ENCODE results near the gene PEX11G. TPM values are rescaled to one million over a fixed set of nuclear protein-coding genes. Genes with fewer than 3 reads are reported as not detected.

The PEX11G gene
- total and polyA plus RNA-seq, 9 of the 15 experiments (the other 6 are each of a cell fraction or from before 2014, with no cell fraction given): 0.07 to 3.2 (median 0.70) TPM; not detected in 1

DNA sequence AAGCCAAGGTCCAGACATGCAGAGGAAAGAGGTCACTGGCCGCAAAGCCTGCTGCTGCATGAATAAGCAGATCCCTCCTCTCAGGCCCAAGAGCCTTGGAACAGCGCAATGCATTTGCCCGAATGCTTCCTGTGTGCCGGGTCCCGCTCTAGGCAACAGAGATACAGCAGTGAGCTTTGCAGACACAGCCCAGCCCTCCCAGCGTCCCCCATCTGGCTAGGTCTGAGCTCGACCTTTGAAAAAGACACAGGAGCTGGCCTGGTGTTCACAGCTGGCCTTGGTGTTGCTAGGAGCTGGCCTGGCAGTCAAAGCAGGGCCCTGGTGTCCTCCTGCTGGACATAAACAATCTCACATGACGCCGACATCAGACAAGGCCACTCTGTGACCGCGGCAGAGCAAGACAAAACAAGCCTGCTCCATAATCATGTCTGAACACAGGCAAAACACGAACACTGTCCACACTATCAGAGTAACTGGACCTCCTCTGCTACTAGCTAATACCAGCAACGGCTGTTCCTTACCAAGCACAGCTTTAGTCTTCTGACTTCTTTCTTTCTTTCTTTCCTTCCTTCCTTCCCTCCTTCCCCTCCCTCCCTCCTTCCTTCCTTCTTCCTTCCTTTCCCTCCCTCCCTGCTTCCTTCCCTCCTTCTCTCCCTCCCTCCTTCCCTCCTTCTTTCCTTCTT is 5.7 kb upstream of the PEX11G start (continued):
- TF ChIP-seq, protein P1, sequence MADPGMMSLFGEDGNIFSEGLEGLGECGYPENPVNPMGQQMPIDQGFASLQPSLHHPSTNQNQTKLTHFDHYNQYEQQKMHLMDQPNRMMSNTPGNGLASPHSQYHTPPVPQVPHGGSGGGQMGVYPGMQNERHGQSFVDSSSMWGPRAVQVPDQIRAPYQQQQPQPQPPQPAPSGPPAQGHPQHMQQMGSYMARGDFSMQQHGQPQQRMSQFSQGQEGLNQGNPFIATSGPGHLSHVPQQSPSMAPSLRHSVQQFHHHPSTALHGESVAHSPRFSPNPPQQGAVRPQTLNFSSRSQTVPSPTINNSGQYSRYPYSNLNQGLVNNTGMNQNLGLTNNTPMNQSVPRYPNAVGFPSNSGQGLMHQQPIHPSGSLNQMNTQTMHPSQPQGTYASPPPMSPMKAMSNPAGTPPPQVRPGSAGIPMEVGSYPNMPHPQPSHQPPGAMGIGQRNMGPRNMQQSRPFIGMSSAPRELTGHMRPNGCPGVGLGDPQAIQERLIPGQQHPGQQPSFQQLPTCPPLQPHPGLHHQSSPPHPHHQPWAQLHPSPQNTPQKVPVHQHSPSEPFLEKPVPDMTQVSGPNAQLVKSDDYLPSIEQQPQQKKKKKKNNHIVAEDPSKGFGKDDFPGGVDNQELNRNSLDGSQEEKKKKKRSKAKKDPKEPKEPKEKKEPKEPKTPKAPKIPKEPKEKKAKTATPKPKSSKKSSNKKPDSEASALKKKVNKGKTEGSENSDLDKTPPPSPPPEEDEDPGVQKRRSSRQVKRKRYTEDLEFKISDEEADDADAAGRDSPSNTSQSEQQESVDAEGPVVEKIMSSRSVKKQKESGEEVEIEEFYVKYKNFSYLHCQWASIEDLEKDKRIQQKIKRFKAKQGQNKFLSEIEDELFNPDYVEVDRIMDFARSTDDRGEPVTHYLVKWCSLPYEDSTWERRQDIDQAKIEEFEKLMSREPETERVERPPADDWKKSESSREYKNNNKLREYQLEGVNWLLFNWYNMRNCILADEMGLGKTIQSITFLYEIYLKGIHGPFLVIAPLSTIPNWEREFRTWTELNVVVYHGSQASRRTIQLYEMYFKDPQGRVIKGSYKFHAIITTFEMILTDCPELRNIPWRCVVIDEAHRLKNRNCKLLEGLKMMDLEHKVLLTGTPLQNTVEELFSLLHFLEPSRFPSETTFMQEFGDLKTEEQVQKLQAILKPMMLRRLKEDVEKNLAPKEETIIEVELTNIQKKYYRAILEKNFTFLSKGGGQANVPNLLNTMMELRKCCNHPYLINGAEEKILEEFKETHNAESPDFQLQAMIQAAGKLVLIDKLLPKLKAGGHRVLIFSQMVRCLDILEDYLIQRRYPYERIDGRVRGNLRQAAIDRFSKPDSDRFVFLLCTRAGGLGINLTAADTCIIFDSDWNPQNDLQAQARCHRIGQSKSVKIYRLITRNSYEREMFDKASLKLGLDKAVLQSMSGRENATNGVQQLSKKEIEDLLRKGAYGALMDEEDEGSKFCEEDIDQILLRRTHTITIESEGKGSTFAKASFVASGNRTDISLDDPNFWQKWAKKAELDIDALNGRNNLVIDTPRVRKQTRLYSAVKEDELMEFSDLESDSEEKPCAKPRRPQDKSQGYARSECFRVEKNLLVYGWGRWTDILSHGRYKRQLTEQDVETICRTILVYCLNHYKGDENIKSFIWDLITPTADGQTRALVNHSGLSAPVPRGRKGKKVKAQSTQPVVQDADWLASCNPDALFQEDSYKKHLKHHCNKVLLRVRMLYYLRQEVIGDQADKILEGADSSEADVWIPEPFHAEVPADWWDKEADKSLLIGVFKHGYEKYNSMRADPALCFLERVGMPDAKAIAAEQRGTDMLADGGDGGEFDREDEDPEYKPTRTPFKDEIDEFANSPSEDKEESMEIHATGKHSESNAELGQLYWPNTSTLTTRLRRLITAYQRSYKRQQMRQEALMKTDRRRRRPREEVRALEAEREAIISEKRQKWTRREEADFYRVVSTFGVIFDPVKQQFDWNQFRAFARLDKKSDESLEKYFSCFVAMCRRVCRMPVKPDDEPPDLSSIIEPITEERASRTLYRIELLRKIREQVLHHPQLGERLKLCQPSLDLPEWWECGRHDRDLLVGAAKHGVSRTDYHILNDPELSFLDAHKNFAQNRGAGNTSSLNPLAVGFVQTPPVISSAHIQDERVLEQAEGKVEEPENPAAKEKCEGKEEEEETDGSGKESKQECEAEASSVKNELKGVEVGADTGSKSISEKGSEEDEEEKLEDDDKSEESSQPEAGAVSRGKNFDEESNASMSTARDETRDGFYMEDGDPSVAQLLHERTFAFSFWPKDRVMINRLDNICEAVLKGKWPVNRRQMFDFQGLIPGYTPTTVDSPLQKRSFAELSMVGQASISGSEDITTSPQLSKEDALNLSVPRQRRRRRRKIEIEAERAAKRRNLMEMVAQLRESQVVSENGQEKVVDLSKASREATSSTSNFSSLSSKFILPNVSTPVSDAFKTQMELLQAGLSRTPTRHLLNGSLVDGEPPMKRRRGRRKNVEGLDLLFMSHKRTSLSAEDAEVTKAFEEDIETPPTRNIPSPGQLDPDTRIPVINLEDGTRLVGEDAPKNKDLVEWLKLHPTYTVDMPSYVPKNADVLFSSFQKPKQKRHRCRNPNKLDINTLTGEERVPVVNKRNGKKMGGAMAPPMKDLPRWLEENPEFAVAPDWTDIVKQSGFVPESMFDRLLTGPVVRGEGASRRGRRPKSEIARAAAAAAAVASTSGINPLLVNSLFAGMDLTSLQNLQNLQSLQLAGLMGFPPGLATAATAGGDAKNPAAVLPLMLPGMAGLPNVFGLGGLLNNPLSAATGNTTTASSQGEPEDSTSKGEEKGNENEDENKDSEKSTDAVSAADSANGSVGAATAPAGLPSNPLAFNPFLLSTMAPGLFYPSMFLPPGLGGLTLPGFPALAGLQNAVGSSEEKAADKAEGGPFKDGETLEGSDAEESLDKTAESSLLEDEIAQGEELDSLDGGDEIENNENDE (IDR thresholded peaks at IDR 0.05; ENCODE audit: low read depth, low read length): no peak
- TF ChIP-seq, protein P2, sequence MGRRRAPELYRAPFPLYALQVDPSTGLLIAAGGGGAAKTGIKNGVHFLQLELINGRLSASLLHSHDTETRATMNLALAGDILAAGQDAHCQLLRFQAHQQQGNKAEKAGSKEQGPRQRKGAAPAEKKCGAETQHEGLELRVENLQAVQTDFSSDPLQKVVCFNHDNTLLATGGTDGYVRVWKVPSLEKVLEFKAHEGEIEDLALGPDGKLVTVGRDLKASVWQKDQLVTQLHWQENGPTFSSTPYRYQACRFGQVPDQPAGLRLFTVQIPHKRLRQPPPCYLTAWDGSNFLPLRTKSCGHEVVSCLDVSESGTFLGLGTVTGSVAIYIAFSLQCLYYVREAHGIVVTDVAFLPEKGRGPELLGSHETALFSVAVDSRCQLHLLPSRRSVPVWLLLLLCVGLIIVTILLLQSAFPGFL (CRISPR knock-in tag; IDR thresholded peaks at IDR 0.05): no peak
- TF ChIP-seq, protein P3, sequence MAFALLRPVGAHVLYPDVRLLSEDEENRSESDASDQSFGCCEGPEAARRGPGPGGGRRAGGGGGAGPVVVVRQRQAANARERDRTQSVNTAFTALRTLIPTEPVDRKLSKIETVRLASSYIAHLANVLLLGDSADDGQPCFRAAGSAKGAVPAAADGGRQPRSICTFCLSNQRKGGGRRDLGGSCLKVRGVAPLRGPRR (CRISPR knock-in tag; IDR thresholded peaks at IDR 0.05): no peak
- TF ChIP-seq HMG20A (CRISPR knock-in tag; conservative IDR thresholded peaks at IDR 0.05) (no peak), ZNF175 (CRISPR knock-in tag; IDR thresholded peaks at IDR 0.05; ENCODE audit: low read depth) (no peak), CEBPB (tag; IDR thresholded peaks at IDR 0.05) (no peak)

Data from K562 (cell line).